Panc1 (cell line): ENCODE data around the gene CLMN.

Experiments used
- POLR2AphosphoS5 ChIP-seq: IDR thresholded peaks from 2 replicates; pipeline ENCODE4 v1.6.1; 2012; ENCODE audit warnings: mild to moderate bottlenecking, low read depth, low read length, moderate library complexity
- SIN3A ChIP-seq: IDR thresholded peaks from 2 replicates; pipeline ENCODE4 v1.6.1; 2012; ENCODE audit warnings: low read depth, mild to moderate bottlenecking, low read length, moderate library complexity, borderline replicate concordance; ENCODE audit not compliant: insufficient read depth
- TCF7L2 ChIP-seq: IDR thresholded peaks from 2 replicates; pipeline ENCODE4 v1.6.1; 2011; ENCODE audit warnings: mild to moderate bottlenecking, low read depth, low read length, inconsistent platforms
- TF ChIP-seq, protein P1 (sequence below): fragments of 450-650 bp; IDR thresholded peaks from 2 replicates; pipeline ENCODE4 v1.5.1; 2017; ENCODE audit warnings: mild to moderate bottlenecking
- TF ChIP-seq, protein P2 (sequence below), 2 experiments: IDR thresholded peaks; 2 replicates each; pipeline ENCODE4 v1.6.1; 2011 to 2012; ENCODE audit warnings: low read depth in 2 of 2, control low read depth in 1 of 2, low read length in 1 of 2, mild to moderate bottlenecking in 1 of 2, moderate library complexity in 1 of 2; ENCODE audit not compliant: insufficient read depth in 1 of 2

DNA sequence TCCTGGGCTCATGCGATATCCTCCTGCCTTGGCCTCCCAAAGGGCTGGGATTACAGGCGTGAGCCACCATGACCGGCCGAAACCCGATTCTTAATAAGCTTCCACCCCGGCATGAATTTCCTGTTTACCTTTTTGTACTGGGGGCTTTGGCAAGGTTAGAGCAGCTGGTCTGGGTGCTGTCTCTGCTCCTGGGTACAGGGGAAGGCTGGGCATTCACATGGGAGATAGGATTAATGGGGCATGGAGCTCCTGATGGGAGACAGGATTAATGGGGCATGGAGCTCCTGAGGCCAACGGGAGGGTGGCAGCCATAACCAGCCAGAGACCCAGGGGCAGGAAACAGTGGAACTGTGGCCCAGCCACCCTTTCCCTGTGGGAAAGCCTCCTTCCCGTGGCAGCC, 92.9 kb downstream of the CLMN start:
- TF ChIP-seq, protein P1, sequence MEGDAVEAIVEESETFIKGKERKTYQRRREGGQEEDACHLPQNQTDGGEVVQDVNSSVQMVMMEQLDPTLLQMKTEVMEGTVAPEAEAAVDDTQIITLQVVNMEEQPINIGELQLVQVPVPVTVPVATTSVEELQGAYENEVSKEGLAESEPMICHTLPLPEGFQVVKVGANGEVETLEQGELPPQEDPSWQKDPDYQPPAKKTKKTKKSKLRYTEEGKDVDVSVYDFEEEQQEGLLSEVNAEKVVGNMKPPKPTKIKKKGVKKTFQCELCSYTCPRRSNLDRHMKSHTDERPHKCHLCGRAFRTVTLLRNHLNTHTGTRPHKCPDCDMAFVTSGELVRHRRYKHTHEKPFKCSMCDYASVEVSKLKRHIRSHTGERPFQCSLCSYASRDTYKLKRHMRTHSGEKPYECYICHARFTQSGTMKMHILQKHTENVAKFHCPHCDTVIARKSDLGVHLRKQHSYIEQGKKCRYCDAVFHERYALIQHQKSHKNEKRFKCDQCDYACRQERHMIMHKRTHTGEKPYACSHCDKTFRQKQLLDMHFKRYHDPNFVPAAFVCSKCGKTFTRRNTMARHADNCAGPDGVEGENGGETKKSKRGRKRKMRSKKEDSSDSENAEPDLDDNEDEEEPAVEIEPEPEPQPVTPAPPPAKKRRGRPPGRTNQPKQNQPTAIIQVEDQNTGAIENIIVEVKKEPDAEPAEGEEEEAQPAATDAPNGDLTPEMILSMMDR, result no peak
- TF ChIP-seq, protein P2, sequence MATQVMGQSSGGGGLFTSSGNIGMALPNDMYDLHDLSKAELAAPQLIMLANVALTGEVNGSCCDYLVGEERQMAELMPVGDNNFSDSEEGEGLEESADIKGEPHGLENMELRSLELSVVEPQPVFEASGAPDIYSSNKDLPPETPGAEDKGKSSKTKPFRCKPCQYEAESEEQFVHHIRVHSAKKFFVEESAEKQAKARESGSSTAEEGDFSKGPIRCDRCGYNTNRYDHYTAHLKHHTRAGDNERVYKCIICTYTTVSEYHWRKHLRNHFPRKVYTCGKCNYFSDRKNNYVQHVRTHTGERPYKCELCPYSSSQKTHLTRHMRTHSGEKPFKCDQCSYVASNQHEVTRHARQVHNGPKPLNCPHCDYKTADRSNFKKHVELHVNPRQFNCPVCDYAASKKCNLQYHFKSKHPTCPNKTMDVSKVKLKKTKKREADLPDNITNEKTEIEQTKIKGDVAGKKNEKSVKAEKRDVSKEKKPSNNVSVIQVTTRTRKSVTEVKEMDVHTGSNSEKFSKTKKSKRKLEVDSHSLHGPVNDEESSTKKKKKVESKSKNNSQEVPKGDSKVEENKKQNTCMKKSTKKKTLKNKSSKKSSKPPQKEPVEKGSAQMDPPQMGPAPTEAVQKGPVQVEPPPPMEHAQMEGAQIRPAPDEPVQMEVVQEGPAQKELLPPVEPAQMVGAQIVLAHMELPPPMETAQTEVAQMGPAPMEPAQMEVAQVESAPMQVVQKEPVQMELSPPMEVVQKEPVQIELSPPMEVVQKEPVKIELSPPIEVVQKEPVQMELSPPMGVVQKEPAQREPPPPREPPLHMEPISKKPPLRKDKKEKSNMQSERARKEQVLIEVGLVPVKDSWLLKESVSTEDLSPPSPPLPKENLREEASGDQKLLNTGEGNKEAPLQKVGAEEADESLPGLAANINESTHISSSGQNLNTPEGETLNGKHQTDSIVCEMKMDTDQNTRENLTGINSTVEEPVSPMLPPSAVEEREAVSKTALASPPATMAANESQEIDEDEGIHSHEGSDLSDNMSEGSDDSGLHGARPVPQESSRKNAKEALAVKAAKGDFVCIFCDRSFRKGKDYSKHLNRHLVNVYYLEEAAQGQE (IDR thresholded peaks at IDR 0.05; ENCODE audit: insufficient read depth in 1 of 2, low read depth in 2 of 2, low read length in 1 of 2), result no peak
- TF ChIP-seq TCF7L2 (no peak), POLR2AphosphoS5 (no peak), SIN3A (no peak)
